GM12872 (cell line): Measurements from ENCODE around the gene KRT77.

Experiments
- CTCF ChIP-seq: IDR thresholded peaks from 3 replicates; pipeline ENCODE4 v1.5.1; 2011; ENCODE audit warnings: low read depth, mild to moderate bottlenecking, low read length, moderate library complexity; ENCODE audit not compliant: insufficient read depth

Gene KRT77

GRCh38 chr12:52645120-52645761, 58.1 kb downstream of the KRT77 start:
- no peak for TF ChIP-seq CTCF

GRCh38 chr12:52644078-52644415, 59.3 kb downstream of the KRT77 start:
- no peak for TF ChIP-seq CTCF

DNA sequence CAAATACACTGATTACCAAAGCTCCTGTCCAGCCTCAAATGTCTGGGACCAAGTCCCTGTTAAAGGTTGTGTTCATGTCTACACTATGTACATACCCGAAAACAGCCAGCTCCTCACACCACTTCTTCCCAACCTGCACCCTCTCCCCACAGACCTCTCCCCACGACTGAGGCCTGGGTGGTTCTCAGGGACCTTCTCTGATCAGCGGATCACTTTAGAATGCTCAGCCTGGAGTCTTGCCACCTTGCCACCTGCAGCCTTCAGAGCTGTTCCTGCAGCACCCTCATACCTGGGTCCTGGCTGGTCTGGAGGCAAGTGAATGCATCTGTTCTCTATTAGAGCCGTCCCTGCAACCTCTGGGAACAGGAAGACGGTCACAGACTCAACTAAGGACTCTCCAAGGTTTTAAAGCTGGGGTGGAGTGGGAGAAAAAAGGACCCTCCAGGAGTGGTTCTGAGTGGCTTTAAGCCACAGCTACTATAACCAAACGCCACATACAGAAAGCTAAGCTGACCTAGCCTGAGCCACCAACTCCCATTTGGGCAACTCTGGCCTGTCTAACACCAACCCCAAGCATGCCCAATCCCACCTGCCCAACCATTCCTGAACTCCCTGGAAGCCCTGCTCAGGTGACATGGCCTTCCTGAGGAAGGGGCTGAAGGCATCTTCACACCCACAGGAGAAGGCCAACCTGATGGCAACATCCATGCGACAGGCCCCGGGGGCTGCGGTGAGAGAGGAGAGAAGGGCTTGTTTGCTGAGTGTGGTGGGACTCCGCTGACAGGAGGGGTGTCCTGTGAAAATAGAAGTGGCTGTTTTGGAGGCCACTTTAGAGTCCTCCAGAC, 59.9 kb downstream of the KRT77 start:
- TF ChIP-seq CTCF = no peak

DNA sequence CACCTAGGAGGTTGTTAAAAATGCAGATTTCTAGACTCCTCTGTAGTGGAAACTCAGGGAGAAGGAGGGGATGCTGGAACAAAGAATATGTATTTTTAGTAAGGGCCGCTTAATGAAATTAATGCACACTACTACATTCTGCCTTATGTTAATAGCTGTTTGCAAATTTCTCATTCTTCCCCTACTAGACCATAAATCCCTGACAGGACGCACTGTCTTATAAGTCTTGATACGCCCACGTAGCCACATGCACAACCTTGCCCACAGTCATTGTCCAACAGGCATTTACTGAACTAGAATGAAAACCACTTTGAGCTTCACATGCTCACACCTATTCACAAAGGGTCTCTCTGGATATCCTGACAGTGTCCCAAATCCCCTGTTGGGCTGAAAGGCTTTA, 61.9 kb downstream of the KRT77 start:
- TF ChIP-seq CTCF = no peak
